WTC11 (cell line): Measurements from ENCODE around the gene FLT1.

Experiments
- ARID4B ChIP-seq: sonication (generic); formaldehyde crosslinking; IDR thresholded peaks from 2 replicates; pipeline ENCODE4 v1.8.0; 2023; ENCODE audit warnings: missing genetic modification reagents, mild to moderate bottlenecking, borderline replicate concordance
- ATF3 ChIP-seq: sonication (generic); formaldehyde crosslinking; conservative IDR thresholded peaks from 2 replicates; pipeline ENCODE4 v1.8.1; 2022; ENCODE audit warnings: mild to moderate bottlenecking, missing genetic modification reagents
- ELF4 ChIP-seq: sonication (generic); formaldehyde crosslinking; IDR thresholded peaks from 2 replicates; pipeline ENCODE4 v1.8.1; 2022; ENCODE audit warnings: low read depth, mild to moderate bottlenecking, moderate library complexity, missing genetic modification reagents
- FOXP1 ChIP-seq: sonication (generic); formaldehyde crosslinking; IDR thresholded peaks from 2 replicates; pipeline ENCODE4 v1.8.0; 2022; ENCODE audit warnings: missing genetic modification reagents, mild to moderate bottlenecking, moderate library complexity, borderline replicate concordance
- MYBL2 ChIP-seq: sonication (generic); formaldehyde crosslinking; IDR thresholded peaks from 2 replicates; pipeline ENCODE4 v1.8.1; 2023; ENCODE audit warnings: mild to moderate bottlenecking, moderate library complexity, missing genetic modification reagents
- NFYB ChIP-seq: sonication (generic); formaldehyde crosslinking; conservative IDR thresholded peaks from 2 replicates; pipeline ENCODE4 v1.8.0; 2022; ENCODE audit warnings: low read depth, missing genetic modification reagents
- NR2C2 ChIP-seq: sonication (generic); formaldehyde crosslinking; IDR thresholded peaks from 2 replicates; pipeline ENCODE4 v1.8.0; 2022; ENCODE audit warnings: mild to moderate bottlenecking, missing genetic modification reagents
- TP53 ChIP-seq: sonication (generic); formaldehyde crosslinking; IDR thresholded peaks from 2 replicates; pipeline ENCODE4 v1.8.1; 2023; ENCODE audit warnings: mild to moderate bottlenecking, missing genetic modification reagents
- TF ChIP-seq, protein P1 (sequence below): fragments of 200-600 bp; IDR thresholded peaks from 2 replicates; pipeline ENCODE4 v1.8.0; 2022; ENCODE audit warnings: antibody characterized with exemption
- TF ChIP-seq, protein P2 (sequence below): sonication (generic); formaldehyde crosslinking; IDR thresholded peaks from 2 replicates; pipeline ENCODE4 v1.8.1; 2023; ENCODE audit warnings: mild to moderate bottlenecking, missing genetic modification reagents, moderate library complexity

DNA sequence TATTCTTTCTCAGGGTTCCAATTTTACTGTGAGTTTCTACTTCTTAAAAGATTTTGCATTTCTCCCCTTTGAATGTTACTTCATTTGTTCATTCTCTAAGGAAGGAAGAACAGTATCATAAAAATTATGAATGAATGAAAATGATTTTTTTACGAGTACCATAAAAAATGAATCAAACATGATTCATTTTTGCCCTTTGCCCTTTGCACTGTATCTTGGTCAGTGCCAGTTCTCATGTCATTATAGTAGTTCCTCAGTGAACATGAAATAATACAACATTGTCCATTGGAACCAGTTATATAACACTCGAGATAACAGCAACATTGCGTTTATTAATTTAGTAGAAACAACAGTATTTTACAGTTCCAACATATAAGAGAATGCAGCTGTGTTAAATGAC, 28.8 kb downstream of the FLT1 start:
- TF ChIP-seq NFYB (CRISPR knock-in tag) (no peak), FOXP1 (CRISPR knock-in tag) (no peak), TP53 (no peak), ARID4B (CRISPR knock-in tag) (no peak), ELF4 (CRISPR knock-in tag) (no peak), MYBL2 (CRISPR knock-in tag) (no peak), NR2C2 (no peak), ATF3 (no peak)
- TF ChIP-seq, protein P1, sequence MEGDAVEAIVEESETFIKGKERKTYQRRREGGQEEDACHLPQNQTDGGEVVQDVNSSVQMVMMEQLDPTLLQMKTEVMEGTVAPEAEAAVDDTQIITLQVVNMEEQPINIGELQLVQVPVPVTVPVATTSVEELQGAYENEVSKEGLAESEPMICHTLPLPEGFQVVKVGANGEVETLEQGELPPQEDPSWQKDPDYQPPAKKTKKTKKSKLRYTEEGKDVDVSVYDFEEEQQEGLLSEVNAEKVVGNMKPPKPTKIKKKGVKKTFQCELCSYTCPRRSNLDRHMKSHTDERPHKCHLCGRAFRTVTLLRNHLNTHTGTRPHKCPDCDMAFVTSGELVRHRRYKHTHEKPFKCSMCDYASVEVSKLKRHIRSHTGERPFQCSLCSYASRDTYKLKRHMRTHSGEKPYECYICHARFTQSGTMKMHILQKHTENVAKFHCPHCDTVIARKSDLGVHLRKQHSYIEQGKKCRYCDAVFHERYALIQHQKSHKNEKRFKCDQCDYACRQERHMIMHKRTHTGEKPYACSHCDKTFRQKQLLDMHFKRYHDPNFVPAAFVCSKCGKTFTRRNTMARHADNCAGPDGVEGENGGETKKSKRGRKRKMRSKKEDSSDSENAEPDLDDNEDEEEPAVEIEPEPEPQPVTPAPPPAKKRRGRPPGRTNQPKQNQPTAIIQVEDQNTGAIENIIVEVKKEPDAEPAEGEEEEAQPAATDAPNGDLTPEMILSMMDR = no peak
- TF ChIP-seq, protein P2, sequence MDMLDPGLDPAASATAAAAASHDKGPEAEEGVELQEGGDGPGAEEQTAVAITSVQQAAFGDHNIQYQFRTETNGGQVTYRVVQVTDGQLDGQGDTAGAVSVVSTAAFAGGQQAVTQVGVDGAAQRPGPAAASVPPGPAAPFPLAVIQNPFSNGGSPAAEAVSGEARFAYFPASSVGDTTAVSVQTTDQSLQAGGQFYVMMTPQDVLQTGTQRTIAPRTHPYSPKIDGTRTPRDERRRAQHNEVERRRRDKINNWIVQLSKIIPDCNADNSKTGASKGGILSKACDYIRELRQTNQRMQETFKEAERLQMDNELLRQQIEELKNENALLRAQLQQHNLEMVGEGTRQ (CRISPR knock-in tag) = no peak
